A549 (cell line): ENCODE measurements around the gene SARS2.

ENCODE experiments used
- BHLHE40 ChIP-seq: IDR thresholded peaks from 2 replicates; pipeline ENCODE4 v1.6.1; 2012; ENCODE audit warnings: low read depth, low read length, inconsistent platforms
- CTCF ChIP-seq: fragments of >200 bp; sonication (Bioruptor Twin); formaldehyde crosslinking; IDR thresholded peaks from 3 replicates; pipeline ENCODE4 v1.5.1; 2016
- ELK1 ChIP-seq: fragments of 150-350 bp; IDR thresholded peaks from 2 replicates; pipeline ENCODE4 v1.6.1; 2014; ENCODE audit warnings: low read depth, mild to moderate bottlenecking, low read length
- HMGXB4 ChIP-seq: fragments of 250-450 bp; sonication (Bioruptor Pico); IDR thresholded peaks from 2 replicates; pipeline ENCODE4 v1.5.0; 2021; ENCODE audit warnings: mild to moderate bottlenecking, moderate library complexity, borderline replicate concordance
- MAX ChIP-seq: IDR thresholded peaks from 2 replicates; pipeline ENCODE4 v1.6.1; 2012
- MAZ ChIP-seq: fragments of 150-350 bp; IDR thresholded peaks from 2 replicates; pipeline ENCODE4 v1.6.1; 2014; ENCODE audit warnings: antibody characterized with exemption, low read depth, low read length, borderline replicate concordance
- POLR2A ChIP-seq: IDR thresholded peaks from 2 replicates; pipeline ENCODE4 v1.6.1; 2012; ENCODE audit warnings: mild to moderate bottlenecking, low read length
- REST ChIP-seq: fragments of 200-600 bp; sonication (generic); IDR thresholded peaks from 2 replicates; pipeline ENCODE4 v1.6.1; 2016; ENCODE audit warnings: antibody characterized with exemption, mild to moderate bottlenecking, moderate library complexity
- RFX5 ChIP-seq: fragments of 450-650 bp; IDR thresholded peaks from 2 replicates; pipeline ENCODE4 v1.7.1; 2014; ENCODE audit warnings: antibody characterized with exemption, mild to moderate bottlenecking, moderate library complexity
- USF2 ChIP-seq: fragments of 450-650 bp; IDR thresholded peaks from 2 replicates; pipeline ENCODE4 v1.6.1; 2014; ENCODE audit warnings: antibody characterized with exemption

GRCh38 chr19:38922482-38922881 is 8.1 kb downstream of the SARS2 start:
- TF ChIP-seq CTCF (no peak), MAX (no peak), REST (no peak), HMGXB4 (CRISPR knock-in tag) (no peak), BHLHE40 (no peak), POLR2A (no peak), MAZ (no peak), ELK1 (no peak), USF2 (no peak), RFX5 (no peak)
